Ascending aorta (tissue), 2 donors: ENCODE data around the gene ZNF362. TPM values are rescaled to one million over a fixed set of nuclear protein-coding genes. Genes with fewer than 3 reads are reported as not detected.

Experiments used
- DNase-seq, 2 donors: peaks; one replicate each; pipeline ENCODE4 v3.0.0-alpha.2; 2019; ENCODE audit warnings: low spot score in 2 of 2
- H3K27ac ChIP-seq, 2 donors: fragments of 200-600 bp; sonication (generic); one replicate each; pipeline ENCODE4 v1.5.1; 2016 to 2017; ENCODE audit warnings: mild to moderate bottlenecking in 1 of 2
- H3K27me3 ChIP-seq: fragments of 200-600 bp; sonication (generic); one replicate; pipeline ENCODE4 v1.5.1; 2017
- H3K36me3 ChIP-seq, 2 donors: fragments of 200-600 bp; sonication (generic); one replicate each; pipeline ENCODE4 v1.5.1; 2016
- H3K4me1 ChIP-seq, 2 donors: fragments of 200-600 bp; sonication (generic); one replicate each; pipeline ENCODE4 v1.5.1; 2016 to 2017; ENCODE audit warnings: mild to moderate bottlenecking in 1 of 2
- H3K4me3 ChIP-seq, 2 donors: fragments of 200-600 bp; sonication (generic); one replicate each; pipeline ENCODE4 v1.5.1; 2016 to 2017; ENCODE audit warnings: mild to moderate bottlenecking in 1 of 2
- H3K9me3 ChIP-seq, 2 donors: fragments of 200-600 bp; sonication (generic); one replicate each; pipeline ENCODE4 v1.5.1; 2016
- CTCF ChIP-seq, 3 experiments: fragments of 200-600 bp in 2 of 3; fragments of 450-650 bp in 1 of 3; sonication (generic) in 2 of 3; IDR thresholded peaks; one replicate each; pipeline ENCODE4 v1.5.1; 2016 to 2019; ENCODE audit warnings: antibody characterized with exemption in 3 of 3, mild to moderate bottlenecking in 1 of 3, moderate library complexity in 1 of 3
- intact Hi-C: fragments of 100-400 bp; cut with DNase I; formaldehyde crosslinking; loops from one replicate; pipeline ENCODE4 v1.15.1; 2023
- total RNA-seq: library from RNA; depleted of rRNA; stranded (reverse); fragments of >200 nt; gene quantifications from one replicate; pipeline ENCODE4 v1.1.0, GENCODE V29; 2016

Gene ZNF362
- total RNA-seq, 1 donor from 2014 or later = 34.4 TPM

- Histone ChIP-seq H3K4me3 (no peak overlapping the region), H3K27ac (peak overlapping the region; percentile 10 to 34), H3K9me3 (no peaks in the 10 kb centered on the region), H3K27me3 (no peaks in the 10 kb centered on the region), H3K4me1 (peaks cover 4 to 8% of the 10 kb centered on the region in 2 donors), H3K36me3 (peaks cover 31 to 41% of the 10 kb centered on the region in 2 donors)
- intact Hi-C loops = loop anchor here (1.0 to 10.0 kb wide), 6 partner anchors 41 to 316 kb away; partner anchors contain the start of genes PHC2 and ZNF362
- TF ChIP-seq CTCF (IDR thresholded peaks at IDR 0.05) = peak; percentile 72 to 91 (median 87)
- DNase-seq = peak in 1 of 2 donors; percentile 87
Measured at GRCh38 chr1:33298623-33299277, 42.5 kb downstream of the ZNF362 start.

DNA sequence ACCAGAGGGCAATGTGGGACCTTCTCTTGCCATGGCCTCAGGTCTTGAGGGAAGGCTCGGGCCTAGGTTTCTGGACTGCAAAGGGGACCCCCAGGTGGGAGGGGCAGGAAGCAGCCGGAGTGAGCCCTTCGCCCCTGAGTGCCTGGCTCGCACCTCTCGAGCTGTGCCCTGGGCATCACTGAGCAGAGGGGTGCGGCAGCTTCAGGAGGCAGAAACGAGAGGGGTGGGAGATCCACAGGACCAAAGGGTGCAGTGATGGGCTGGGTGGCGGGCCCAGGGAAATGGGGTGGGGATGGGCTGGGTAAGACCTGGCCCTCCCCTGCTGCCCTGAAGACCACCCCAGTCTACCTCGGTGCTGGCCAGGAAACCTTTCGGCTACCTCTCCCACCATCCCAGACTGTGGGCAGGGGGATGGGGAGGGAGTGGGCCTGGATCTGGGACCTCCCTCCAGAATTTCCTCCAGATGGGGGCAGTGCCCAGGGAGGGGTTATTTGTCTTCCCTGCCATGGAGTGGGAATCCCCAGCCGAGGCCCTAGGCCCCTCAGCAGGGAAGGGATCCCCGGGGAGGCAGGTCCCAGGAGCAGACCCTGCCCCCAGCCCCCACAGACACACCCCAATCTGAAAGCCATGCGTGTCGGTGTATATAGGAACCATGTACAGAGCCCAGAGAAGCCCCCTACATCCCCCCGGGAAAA lies 43.3 kb downstream of the ZNF362 start:
- Histone ChIP-seq H3K4me1 (peaks cover 4 to 8% of the 10 kb centered on the region in 2 donors), H3K9me3 (no peaks in the 10 kb centered on the region), H3K27ac (peak overlapping the region; percentile 10 to 28), H3K36me3 (peaks cover 23 to 33% of the 10 kb centered on the region in 2 donors), H3K27me3 (no peaks in the 10 kb centered on the region), H3K4me3 (no peak overlapping the region)
- intact Hi-C loops = loop anchor here (5.0 to 10.0 kb wide), 5 partner anchors 42 to 315 kb away; partner anchors contain the start of genes PHC2 and ZNF362
- no peak for TF ChIP-seq CTCF (IDR thresholded peaks at IDR 0.05)
- DNase-seq = no peak

- no peak for DNase-seq
- no peak overlapping the region for H3K4me3 ChIP-seq
- no peak overlapping the region for H3K27ac ChIP-seq
- H3K27me3 ChIP-seq = no peaks in the 10 kb centered on the region
- H3K36me3 ChIP-seq = peaks cover 17 to 28% of the 10 kb centered on the region in 2 donors
- no peaks in the 10 kb centered on the region for H3K9me3 ChIP-seq
- TF ChIP-seq CTCF (IDR thresholded peaks at IDR 0.05) = no peak
- intact Hi-C loops = no loop called here
- H3K4me1 ChIP-seq = peaks cover 0 to 5% of the 10 kb centered on the region in 2 donors
Measured at GRCh38 chr1:33300673-33301072, 44.4 kb downstream of the ZNF362 start.

- Histone ChIP-seq H3K4me3 (no peak overlapping the region), H3K9me3 (no peaks in the 10 kb centered on the region), H3K27me3 (no peaks in the 10 kb centered on the region), H3K36me3 (peaks cover 10 to 21% of the 10 kb centered on the region in 2 donors), H3K27ac (no peak overlapping the region), H3K4me1 (peaks cover 0 to 5% of the 10 kb centered on the region in 2 donors)
- TF ChIP-seq CTCF (IDR thresholded peaks at IDR 0.05) = no peak
- no peak for DNase-seq
- intact Hi-C loops = no loop called here
Measured at GRCh38 chr1:33301273-33301984, 45.1 kb downstream of the ZNF362 start.

DNA sequence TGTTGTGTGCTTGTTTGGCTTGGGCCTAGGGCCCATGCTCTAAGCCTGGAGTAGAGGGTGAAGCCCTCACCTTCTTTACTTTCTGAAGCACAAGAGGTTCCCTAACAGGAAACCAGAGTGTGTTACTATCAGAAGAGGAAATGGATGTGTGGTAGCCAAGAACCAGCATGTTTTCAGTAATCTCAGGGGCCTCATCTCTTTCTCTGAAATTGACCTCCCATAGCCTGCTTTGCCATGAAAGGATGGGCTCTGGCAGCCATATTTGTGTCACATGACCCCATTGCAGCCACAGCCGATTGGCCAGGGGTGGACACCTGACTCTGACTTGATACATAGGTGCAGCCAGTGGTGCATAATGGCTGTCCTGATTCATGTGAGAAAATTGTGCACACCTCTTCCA lies 46.0 kb downstream of the ZNF362 start:
- intact Hi-C loops = no loop called here
- Histone ChIP-seq H3K4me3 (no peak overlapping the region), H3K9me3 (no peaks in the 10 kb centered on the region), H3K27me3 (no peaks in the 10 kb centered on the region), H3K36me3 (peaks cover 10 to 15% of the 10 kb centered on the region in 2 donors), H3K27ac (no peak overlapping the region), H3K4me1 (peaks cover 3 to 8% of the 10 kb centered on the region in 2 donors)
- DNase-seq = no peak
- TF ChIP-seq CTCF (IDR thresholded peaks at IDR 0.05) = no peak
